K562 (cell line): ENCODE measurements around the gene BCO2.

Experiments
- CAMTA2 ChIP-seq: fragments of 250-450 bp; sonication (Bioruptor Pico); conservative IDR thresholded peaks from 2 replicates; pipeline ENCODE4 v1.5.1; 2022
- FOS ChIP-seq: IDR thresholded peaks from 3 replicates; pipeline ENCODE4 v1.6.1; 2011; ENCODE audit not compliant: insufficient read length; ENCODE audit errors: extremely low read depth
- GABPA ChIP-seq: fragments of 200-800 bp; sonication (Bioruptor generic); conservative IDR thresholded peaks from 2 replicates; pipeline ENCODE4 v1.6.1; 2016; ENCODE audit warnings: low read depth, missing genetic modification characterization, missing compliant biosample characterization
- HNRNPL ChIP-seq: fragments of 200-400 bp; formaldehyde crosslinking; IDR thresholded peaks from 2 replicates; pipeline ENCODE4 v1.6.1; 2017; ENCODE audit warnings: low read depth, mild to moderate bottlenecking, low read length
- RAD21 ChIP-seq, 2 experiments: fragments of 250-450 bp in 1 of 2; fragments of 450-650 bp in 1 of 2; sonication (Bioruptor Pico) in 1 of 2; formaldehyde crosslinking in 1 of 2; IDR thresholded peaks in 1 of 2; conservative IDR thresholded peaks in 1 of 2; 2 replicates each; pipeline versions ENCODE4 v1.4.0 to v1.8.0; 2020 to 2022; ENCODE audit warnings: mild to moderate bottlenecking in 2 of 2, moderate library complexity in 1 of 2
- TEAD4 ChIP-seq, 2 experiments: sonication (generic) in 1 of 2; formaldehyde crosslinking in 1 of 2; IDR thresholded peaks; 2 replicates each; pipeline versions ENCODE4 v1.6.1 to v1.8.0; 2012 to 2022; ENCODE audit warnings: borderline replicate concordance in 1 of 2, inconsistent platforms in 1 of 2, low read length in 1 of 2, mild to moderate bottlenecking in 1 of 2, missing genetic modification reagents in 1 of 2
- ZBTB1 ChIP-seq: sonication (generic); formaldehyde crosslinking; IDR thresholded peaks from 2 replicates; pipeline ENCODE4 v1.8.1; 2023; ENCODE audit warnings: missing genetic modification reagents, low read depth, mild to moderate bottlenecking, borderline replicate concordance
- ZKSCAN8 ChIP-seq: fragments of 200-800 bp; sonication (Bioruptor generic); IDR thresholded peaks from 2 replicates; pipeline ENCODE4 v1.6.1; 2016; ENCODE audit warnings: missing genetic modification characterization, missing compliant biosample characterization
- ZNF217 ChIP-seq: sonication (generic); formaldehyde crosslinking; IDR thresholded peaks from 2 replicates; pipeline ENCODE4 v1.8.0; 2022; ENCODE audit warnings: mild to moderate bottlenecking, missing genetic modification reagents
- TF ChIP-seq, protein P1 (sequence below): fragments of 250-450 bp; sonication (Bioruptor Pico); IDR thresholded peaks from 2 replicates; pipeline ENCODE4 v1.5.0; 2020; ENCODE audit warnings: mild to moderate bottlenecking, borderline replicate concordance
- TF ChIP-seq, protein P2 (sequence below): sonication (generic); formaldehyde crosslinking; IDR thresholded peaks from 2 replicates; pipeline ENCODE4 v1.8.1; 2023; ENCODE audit warnings: mild to moderate bottlenecking, missing genetic modification reagents
- TF ChIP-seq, protein P3 (sequence below): fragments of 450-650 bp; IDR thresholded peaks from 2 replicates; pipeline ENCODE4 v1.6.1; 2016; ENCODE audit warnings: low read depth
- TF ChIP-seq, protein P4 (sequence below): conservative IDR thresholded peaks from 2 replicates; pipeline ENCODE4 v1.6.1; 2011; ENCODE audit warnings: low read depth, mild to moderate bottlenecking, low read length; ENCODE audit not compliant: control insufficient read depth

DNA sequence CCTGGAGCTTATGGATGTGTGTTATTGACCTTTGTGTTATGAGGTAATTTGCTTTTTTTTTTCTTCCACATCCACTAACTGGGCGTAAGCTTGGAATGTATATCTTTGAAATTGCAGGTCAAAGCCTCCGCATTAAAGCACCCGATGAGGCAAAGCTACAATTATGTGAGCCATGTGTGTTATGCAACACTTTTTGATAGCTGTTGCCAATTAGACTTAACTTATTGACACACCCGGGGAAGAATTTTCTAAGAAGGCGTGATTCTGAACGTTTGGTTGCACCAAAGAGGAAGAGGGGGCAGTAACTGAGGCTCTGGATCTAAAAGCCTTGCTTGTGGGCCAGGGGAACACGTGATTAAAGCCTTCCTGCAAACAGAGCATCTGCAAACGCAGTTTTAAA is 8.8 kb upstream of the BCO2 start:
- no peak for TF ChIP-seq ZNF217
- TF ChIP-seq ZKSCAN8: no peak
- TF ChIP-seq TEAD4 (IDR thresholded peaks at IDR 0.05; ENCODE audit: low read length): no peak
- TF ChIP-seq TEAD4 (CRISPR knock-in tag; IDR thresholded peaks at IDR 0.05; ENCODE audit: borderline replicate concordance): no peak
- TF ChIP-seq, protein P1, sequence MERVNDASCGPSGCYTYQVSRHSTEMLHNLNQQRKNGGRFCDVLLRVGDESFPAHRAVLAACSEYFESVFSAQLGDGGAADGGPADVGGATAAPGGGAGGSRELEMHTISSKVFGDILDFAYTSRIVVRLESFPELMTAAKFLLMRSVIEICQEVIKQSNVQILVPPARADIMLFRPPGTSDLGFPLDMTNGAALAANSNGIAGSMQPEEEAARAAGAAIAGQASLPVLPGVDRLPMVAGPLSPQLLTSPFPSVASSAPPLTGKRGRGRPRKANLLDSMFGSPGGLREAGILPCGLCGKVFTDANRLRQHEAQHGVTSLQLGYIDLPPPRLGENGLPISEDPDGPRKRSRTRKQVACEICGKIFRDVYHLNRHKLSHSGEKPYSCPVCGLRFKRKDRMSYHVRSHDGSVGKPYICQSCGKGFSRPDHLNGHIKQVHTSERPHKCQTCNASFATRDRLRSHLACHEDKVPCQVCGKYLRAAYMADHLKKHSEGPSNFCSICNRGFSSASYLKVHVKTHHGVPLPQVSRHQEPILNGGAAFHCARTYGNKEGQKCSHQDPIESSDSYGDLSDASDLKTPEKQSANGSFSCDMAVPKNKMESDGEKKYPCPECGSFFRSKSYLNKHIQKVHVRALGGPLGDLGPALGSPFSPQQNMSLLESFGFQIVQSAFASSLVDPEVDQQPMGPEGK (CRISPR knock-in tag): no peak
- TF ChIP-seq ZBTB1: no peak
- no peak for TF ChIP-seq FOS
- no peak for TF ChIP-seq HNRNPL
- no peak for TF ChIP-seq RAD21 (CRISPR knock-in tag; conservative IDR thresholded peaks at IDR 0.05 in 1 of 2, IDR thresholded peaks at IDR 0.05 in 1 of 2)
- TF ChIP-seq, protein P2, sequence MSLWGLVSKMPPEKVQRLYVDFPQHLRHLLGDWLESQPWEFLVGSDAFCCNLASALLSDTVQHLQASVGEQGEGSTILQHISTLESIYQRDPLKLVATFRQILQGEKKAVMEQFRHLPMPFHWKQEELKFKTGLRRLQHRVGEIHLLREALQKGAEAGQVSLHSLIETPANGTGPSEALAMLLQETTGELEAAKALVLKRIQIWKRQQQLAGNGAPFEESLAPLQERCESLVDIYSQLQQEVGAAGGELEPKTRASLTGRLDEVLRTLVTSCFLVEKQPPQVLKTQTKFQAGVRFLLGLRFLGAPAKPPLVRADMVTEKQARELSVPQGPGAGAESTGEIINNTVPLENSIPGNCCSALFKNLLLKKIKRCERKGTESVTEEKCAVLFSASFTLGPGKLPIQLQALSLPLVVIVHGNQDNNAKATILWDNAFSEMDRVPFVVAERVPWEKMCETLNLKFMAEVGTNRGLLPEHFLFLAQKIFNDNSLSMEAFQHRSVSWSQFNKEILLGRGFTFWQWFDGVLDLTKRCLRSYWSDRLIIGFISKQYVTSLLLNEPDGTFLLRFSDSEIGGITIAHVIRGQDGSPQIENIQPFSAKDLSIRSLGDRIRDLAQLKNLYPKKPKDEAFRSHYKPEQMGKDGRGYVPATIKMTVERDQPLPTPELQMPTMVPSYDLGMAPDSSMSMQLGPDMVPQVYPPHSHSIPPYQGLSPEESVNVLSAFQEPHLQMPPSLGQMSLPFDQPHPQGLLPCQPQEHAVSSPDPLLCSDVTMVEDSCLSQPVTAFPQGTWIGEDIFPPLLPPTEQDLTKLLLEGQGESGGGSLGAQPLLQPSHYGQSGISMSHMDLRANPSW (CRISPR knock-in tag): no peak
- TF ChIP-seq GABPA (tag): no peak
- TF ChIP-seq CAMTA2 (CRISPR knock-in tag): no peak
- TF ChIP-seq, protein P3, sequence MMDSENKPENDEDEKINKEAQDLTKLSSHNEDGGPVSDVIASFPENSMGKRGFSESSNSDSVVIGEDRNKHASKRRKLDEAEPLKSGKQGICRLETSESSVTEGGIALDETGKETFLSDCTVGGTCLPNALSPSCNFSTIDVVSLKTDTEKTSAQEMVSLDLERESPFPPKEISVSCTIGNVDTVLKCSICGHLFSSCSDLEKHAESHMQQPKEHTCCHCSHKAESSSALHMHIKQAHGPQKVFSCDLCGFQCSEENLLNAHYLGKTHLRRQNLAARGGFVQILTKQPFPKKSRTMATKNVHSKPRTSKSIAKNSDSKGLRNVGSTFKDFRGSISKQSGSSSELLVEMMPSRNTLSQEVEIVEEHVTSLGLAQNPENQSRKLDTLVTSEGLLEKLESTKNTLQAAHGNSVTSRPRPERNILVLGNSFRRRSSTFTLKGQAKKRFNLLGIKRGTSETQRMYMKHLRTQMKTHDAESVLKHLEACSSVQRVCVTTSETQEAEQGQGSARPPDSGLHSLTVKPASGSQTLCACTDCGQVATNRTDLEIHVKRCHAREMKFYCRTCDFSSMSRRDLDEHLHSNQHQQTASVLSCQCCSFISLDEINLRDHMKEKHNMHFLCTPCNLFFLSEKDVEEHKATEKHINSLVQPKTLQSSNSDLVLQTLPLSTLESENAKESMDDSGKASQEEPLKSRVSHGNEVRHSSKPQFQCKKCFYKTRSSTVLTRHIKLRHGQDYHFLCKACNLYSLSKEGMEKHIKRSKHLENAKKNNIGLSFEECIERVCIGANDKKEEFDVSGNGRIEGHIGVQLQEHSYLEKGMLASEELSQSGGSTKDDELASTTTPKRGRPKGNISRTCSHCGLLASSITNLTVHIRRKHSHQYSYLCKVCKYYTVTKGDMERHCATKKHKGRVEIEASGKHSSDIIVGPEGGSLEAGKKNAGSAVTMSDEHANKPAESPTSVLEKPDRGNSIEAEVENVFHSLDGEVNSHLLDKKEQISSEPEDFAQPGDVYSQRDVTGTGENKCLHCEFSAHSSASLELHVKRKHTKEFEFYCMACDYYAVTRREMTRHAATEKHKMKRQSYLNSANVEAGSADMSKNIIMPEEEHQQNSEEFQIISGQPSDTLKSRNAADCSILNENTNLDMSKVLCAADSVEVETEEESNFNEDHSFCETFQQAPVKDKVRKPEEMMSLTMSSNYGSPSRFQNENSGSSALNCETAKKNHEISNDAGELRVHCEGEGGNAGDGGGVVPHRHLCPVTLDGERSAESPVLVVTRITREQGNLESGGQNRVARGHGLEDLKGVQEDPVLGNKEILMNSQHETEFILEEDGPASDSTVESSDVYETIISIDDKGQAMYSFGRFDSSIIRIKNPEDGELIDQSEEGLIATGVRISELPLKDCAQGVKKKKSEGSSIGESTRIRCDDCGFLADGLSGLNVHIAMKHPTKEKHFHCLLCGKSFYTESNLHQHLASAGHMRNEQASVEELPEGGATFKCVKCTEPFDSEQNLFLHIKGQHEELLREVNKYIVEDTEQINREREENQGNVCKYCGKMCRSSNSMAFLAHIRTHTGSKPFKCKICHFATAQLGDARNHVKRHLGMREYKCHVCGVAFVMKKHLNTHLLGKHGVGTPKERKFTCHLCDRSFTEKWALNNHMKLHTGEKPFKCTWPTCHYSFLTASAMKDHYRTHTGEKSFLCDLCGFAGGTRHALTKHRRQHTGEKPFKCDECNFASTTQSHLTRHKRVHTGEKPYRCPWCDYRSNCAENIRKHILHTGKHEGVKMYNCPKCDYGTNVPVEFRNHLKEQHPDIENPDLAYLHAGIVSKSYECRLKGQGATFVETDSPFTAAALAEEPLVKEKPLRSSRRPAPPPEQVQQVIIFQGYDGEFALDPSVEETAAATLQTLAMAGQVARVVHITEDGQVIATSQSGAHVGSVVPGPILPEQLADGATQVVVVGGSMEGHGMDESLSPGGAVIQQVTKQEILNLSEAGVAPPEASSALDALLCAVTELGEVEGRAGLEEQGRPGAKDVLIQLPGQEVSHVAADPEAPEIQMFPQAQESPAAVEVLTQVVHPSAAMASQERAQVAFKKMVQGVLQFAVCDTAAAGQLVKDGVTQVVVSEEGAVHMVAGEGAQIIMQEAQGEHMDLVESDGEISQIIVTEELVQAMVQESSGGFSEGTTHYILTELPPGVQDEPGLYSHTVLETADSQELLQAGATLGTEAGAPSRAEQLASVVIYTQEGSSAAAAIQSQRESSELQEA: no peak
- TF ChIP-seq, protein P4, sequence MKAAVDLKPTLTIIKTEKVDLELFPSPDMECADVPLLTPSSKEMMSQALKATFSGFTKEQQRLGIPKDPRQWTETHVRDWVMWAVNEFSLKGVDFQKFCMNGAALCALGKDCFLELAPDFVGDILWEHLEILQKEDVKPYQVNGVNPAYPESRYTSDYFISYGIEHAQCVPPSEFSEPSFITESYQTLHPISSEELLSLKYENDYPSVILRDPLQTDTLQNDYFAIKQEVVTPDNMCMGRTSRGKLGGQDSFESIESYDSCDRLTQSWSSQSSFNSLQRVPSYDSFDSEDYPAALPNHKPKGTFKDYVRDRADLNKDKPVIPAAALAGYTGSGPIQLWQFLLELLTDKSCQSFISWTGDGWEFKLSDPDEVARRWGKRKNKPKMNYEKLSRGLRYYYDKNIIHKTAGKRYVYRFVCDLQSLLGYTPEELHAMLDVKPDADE: no peak
